GM12873 (cell line): ENCODE measurements around the gene SLC19A2.

Source experiments
- TF ChIP-seq, protein P1 (sequence below): IDR thresholded peaks from 2 replicates; pipeline ENCODE4 v1.5.1; 2012; ENCODE audit warnings: low read depth, mild to moderate bottlenecking, moderate library complexity, low read length, control low read depth; ENCODE audit not compliant: insufficient read depth; ENCODE audit errors: missing control alignments

Gene SLC19A2

DNA sequence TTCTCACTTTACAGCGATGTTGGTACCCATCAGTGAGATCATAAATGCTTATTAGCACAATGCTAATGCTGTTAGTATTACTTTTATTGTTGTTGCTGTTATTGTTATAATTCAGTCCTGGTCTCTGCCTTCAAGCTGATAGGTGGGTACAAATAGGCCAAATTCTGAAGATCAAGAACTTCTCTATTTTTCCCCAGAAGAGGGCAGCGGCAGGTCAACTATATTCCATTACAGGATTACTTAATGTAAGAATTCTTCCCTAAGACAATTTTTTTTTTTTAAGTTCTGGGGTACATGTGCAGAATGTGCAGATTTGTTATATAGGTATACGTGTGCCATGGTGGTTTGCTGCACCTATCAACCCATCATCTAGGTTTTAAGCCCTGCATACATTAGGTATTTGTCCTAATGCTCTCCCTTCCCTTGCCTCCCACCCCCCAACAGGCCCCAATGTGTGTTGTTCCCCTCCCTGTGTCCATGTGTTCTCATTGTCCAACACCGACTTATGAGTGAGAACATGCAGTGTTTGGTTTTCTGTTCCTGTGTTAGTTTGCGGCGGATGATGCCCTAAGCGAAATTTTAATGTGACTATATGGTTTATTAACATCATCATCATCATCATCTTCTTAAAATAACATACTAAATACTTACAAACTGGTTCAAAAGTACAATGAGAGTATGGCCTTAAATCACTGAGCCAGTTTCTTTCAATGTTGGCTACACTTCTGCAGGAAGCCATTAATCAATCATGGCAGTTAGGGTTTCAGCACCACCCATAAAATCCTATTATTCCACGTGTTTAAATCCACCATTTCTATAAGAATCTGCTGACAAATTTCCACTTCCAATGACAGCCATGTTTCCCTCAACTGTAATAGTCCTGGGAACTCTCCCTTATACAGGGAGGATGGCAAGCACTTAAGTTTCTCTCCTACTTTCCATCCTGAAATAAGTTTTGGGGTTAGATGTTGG is 19.2 kb downstream of the SLC19A2 start:
- TF ChIP-seq, protein P1, sequence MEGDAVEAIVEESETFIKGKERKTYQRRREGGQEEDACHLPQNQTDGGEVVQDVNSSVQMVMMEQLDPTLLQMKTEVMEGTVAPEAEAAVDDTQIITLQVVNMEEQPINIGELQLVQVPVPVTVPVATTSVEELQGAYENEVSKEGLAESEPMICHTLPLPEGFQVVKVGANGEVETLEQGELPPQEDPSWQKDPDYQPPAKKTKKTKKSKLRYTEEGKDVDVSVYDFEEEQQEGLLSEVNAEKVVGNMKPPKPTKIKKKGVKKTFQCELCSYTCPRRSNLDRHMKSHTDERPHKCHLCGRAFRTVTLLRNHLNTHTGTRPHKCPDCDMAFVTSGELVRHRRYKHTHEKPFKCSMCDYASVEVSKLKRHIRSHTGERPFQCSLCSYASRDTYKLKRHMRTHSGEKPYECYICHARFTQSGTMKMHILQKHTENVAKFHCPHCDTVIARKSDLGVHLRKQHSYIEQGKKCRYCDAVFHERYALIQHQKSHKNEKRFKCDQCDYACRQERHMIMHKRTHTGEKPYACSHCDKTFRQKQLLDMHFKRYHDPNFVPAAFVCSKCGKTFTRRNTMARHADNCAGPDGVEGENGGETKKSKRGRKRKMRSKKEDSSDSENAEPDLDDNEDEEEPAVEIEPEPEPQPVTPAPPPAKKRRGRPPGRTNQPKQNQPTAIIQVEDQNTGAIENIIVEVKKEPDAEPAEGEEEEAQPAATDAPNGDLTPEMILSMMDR: peak; percentile 25

DNA sequence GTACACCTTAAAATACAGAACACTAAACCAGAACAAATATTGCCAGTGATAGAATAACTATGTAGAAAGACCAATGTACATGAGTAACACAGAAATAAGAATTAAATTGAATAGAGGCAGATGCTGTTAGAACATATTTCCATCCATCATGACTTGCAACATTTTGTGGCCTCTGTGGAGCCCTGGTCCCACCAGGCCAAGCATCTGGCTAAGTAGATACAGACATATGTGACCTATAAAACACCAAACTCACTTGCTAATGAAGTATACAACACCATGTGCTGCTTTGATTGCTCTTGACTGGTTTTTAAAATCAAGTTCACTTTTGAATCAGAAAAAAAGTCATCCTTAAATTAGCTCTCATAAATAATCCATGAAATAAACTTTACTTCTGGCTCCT is 20.5 kb downstream of the SLC19A2 start:
- TF ChIP-seq, protein P1: no peak

DNA sequence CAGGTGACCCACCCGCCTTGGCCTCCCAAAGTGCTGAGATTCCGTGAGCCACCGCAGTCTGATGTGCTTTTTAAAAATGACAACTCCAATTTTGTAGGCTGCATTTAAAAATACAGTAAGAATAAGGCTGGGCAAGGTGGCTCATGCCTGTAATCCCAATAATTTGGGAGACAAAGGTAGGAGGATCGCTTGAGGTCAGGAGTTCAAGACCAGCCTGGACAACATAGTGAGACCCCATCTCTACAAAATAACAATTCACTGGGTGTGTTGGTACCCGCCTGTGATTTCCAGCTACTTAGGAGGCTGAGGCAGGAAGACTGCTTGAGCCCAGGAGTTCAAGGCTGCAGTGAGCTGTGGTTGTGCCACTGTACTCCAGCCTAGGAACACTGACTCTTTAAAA is 23.4 kb downstream of the SLC19A2 start:
- TF ChIP-seq, protein P1: no peak

DNA sequence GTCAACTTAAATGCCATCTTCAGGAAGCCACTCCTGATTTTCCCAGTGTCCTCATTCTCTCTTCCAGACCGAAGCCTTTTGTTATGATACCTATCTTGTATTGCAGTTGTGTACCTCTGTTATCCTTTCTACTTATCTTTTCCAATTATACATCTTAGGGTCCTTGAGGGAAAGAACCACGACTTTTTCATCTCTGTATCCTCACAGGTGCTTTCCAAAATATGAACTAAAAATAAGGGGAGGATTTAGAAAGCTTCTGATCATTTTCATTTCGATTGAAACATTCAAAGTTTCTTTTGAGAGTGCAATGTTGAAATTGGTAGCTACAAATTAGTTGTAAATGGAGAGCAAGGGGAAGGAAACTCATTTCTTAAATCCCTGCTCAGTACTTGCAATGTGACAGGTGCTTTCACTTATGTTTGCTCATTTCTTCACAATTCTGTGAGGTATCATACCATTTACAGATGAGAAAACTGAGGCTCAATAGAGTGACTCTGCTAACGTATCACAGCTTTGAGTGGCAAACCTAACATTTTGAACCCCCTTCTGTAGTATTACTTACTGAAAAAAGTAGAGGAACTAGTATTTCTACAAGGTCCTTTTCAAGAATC is 24.2 kb downstream of the SLC19A2 start:
- TF ChIP-seq, protein P1: no peak

DNA sequence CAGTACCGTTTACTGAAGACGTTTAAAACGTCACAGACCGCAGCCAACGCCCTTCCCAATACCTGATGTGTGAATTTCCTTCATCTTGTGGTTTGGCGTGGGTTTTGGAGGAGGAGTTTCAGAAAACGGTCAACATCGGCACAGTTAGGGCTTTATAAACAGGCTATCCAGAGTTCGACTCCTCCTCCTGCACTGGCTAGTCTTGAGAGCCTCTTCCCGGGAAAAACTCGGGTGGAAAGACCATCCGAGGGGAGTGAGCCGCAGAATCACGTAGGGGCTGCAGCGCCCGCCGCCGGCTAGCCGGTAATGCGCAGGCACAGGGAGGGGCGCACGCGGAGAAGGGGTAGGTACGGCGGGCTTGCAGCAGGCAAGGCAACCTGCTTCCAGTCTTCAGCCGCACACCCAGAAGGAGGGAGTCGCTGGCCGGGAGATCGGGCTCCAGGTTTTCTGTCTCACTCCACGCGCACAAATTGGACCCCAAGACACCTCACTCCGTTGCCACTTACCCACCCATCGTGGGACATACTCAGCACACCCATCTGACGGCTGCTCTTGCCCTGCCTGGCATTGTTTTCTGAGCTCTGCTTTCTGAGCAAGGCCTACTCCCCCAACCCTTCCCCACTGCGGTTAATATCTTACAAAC is 25.4 kb downstream of the SLC19A2 start:
- TF ChIP-seq, protein P1: no peak

DNA sequence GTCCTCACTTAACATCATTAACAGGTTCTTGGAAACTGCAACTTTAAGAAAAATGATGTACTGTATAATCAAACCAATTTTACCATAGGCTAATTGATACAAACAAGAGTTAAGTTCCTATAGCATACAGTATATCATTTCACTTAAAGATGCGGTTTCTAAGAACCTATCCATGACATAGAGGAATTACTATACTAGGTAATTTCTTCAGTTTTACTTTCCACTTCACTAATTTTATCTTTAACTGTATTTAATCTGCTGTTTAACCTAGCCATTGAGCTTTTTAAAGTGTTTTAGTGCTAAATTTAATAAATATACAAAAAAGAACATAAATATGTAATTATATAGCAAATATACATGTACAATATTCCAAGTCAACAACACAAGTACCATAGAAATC is 28.3 kb downstream of the SLC19A2 start:
- TF ChIP-seq, protein P1: no peak

DNA sequence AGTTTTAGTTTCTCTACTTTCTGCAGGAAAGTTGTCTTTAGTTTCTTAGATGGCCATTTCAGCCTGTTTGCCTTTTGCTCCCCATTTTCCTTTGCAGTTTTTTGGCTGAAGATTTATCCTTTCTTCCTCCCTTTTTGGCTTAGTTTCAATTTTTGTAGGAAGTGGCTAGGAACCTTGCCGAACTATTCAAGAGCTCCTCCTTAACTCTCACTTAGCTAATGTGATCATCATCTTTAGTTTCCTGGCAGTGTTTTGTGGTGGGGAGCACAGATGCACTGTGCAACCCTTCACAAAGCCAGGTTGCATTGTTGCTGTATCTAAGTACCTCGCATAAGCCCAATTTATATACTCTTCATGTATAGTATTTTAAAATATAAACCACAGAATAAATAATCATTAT is 29.7 kb downstream of the SLC19A2 start:
- TF ChIP-seq, protein P1: no peak
